ENCODE results near the gene RNF227.

Gene RNF227

GRCh38 chr17:7945651-7946050, 29.6 kb upstream of the RNF227 start:
- peaks cover 70% of the 10 kb centered on the region for H3K36me3 ChIP-seq (ENCODE audit: insufficient read depth, low read length)
- H3K4me1 ChIP-seq (ENCODE audit: insufficient read depth, low read length), result no peaks in the 10 kb centered on the region
- H3K27me3 ChIP-seq (ENCODE audit: control insufficient read depth in 1 of 2, insufficient read depth in 2 of 2, low read length in 2 of 2), result no peaks in the 10 kb centered on the region
- H3K4me3 ChIP-seq (ENCODE audit: low read depth in 1 of 2, low read length in 2 of 2), result no peak overlapping the region
- H3K27ac ChIP-seq (ENCODE audit: low read depth, low read length), result no peak overlapping the region
- H3K9ac ChIP-seq (ENCODE audit: low read length), result no peak overlapping the region
- H3K9me3 ChIP-seq (ENCODE audit: low read length), result no peaks in the 10 kb centered on the region

GRCh38 chr17:7944326-7944725, 28.2 kb upstream of the RNF227 start:
- Histone ChIP-seq H3K27ac (ENCODE audit: low read depth, low read length) (no peak overlapping the region), H3K4me1 (ENCODE audit: insufficient read depth, low read length) (no peaks in the 10 kb centered on the region), H3K27me3 (ENCODE audit: control insufficient read depth in 1 of 2, insufficient read depth in 2 of 2, low read length in 2 of 2) (no peaks in the 10 kb centered on the region), H3K36me3 (ENCODE audit: insufficient read depth, low read length) (peaks cover 79% of the 10 kb centered on the region), H3K9ac (ENCODE audit: low read length) (no peak overlapping the region), H3K9me3 (ENCODE audit: low read length) (no peaks in the 10 kb centered on the region), H3K4me3 (ENCODE audit: low read depth in 1 of 2, low read length in 2 of 2) (no peak overlapping the region)

GRCh38 chr17:7943291-7943690, 27.2 kb upstream of the RNF227 start:
- H3K27me3 ChIP-seq (ENCODE audit: control insufficient read depth in 1 of 2, insufficient read depth in 2 of 2, low read length in 2 of 2), result no peaks in the 10 kb centered on the region
- H3K9ac ChIP-seq (ENCODE audit: low read length), result no peak overlapping the region
- no peak overlapping the region for H3K4me3 ChIP-seq (ENCODE audit: low read depth in 1 of 2, low read length in 2 of 2)
- H3K27ac ChIP-seq (ENCODE audit: low read depth, low read length), result no peak overlapping the region
- H3K36me3 ChIP-seq (ENCODE audit: insufficient read depth, low read length), result peaks cover 73% of the 10 kb centered on the region
- H3K9me3 ChIP-seq (ENCODE audit: low read length), result no peaks in the 10 kb centered on the region
- H3K4me1 ChIP-seq (ENCODE audit: insufficient read depth, low read length), result no peaks in the 10 kb centered on the region

GRCh38 chr17:7940743-7941142, 24.7 kb upstream of the RNF227 start:
- Histone ChIP-seq H3K27ac (ENCODE audit: low read depth, low read length) (no peak overlapping the region), H3K4me1 (ENCODE audit: insufficient read depth, low read length) (no peaks in the 10 kb centered on the region), H3K27me3 (ENCODE audit: control insufficient read depth in 1 of 2, insufficient read depth in 2 of 2, low read length in 2 of 2) (no peaks in the 10 kb centered on the region), H3K36me3 (ENCODE audit: insufficient read depth, low read length) (peaks cover 65% of the 10 kb centered on the region), H3K9me3 (ENCODE audit: low read length) (no peaks in the 10 kb centered on the region), H3K9ac (ENCODE audit: low read length) (no peak overlapping the region), H3K4me3 (ENCODE audit: low read depth in 1 of 2, low read length in 2 of 2) (no peak overlapping the region)

GRCh38 chr17:7940034-7940433, 23.9 kb upstream of the RNF227 start:
- Histone ChIP-seq H3K36me3 (ENCODE audit: insufficient read depth, low read length) (peaks cover 62% of the 10 kb centered on the region), H3K27ac (ENCODE audit: low read depth, low read length) (no peak overlapping the region), H3K4me3 (ENCODE audit: low read depth in 1 of 2, low read length in 2 of 2) (no peak overlapping the region), H3K9ac (ENCODE audit: low read length) (no peak overlapping the region), H3K9me3 (ENCODE audit: low read length) (no peaks in the 10 kb centered on the region), H3K4me1 (ENCODE audit: insufficient read depth, low read length) (no peaks in the 10 kb centered on the region), H3K27me3 (ENCODE audit: control insufficient read depth in 1 of 2, insufficient read depth in 2 of 2, low read length in 2 of 2) (no peaks in the 10 kb centered on the region)

- Histone ChIP-seq H3K9ac (ENCODE audit: low read length) (no peak overlapping the region), H3K36me3 (ENCODE audit: insufficient read depth, low read length) (peaks cover 41% of the 10 kb centered on the region), H3K4me1 (ENCODE audit: insufficient read depth, low read length) (peaks cover 26% of the 10 kb centered on the region), H3K9me3 (ENCODE audit: low read length) (no peaks in the 10 kb centered on the region), H3K4me3 (ENCODE audit: low read depth in 1 of 2, low read length in 2 of 2) (no peak overlapping the region), H3K27ac (ENCODE audit: low read depth, low read length) (no peak overlapping the region), H3K27me3 (ENCODE audit: control insufficient read depth in 1 of 2, insufficient read depth in 2 of 2, low read length in 2 of 2) (no peaks in the 10 kb centered on the region)
These were observed 19.8 kb upstream of the RNF227 start for GRCh38 chr17:7935859-7936258.

GRCh38 chr17:7932949-7933348, 16.9 kb upstream of the RNF227 start:
- Histone ChIP-seq H3K9me3 (ENCODE audit: low read length) (no peaks in the 10 kb centered on the region), H3K27ac (ENCODE audit: low read depth, low read length) (peak overlapping the region; percentile 64), H3K27me3 (ENCODE audit: control insufficient read depth in 1 of 2, insufficient read depth in 2 of 2, low read length in 2 of 2) (peaks cover 0 to 5% of the 10 kb centered on the region in 2 donors), H3K4me1 (ENCODE audit: insufficient read depth, low read length) (peaks cover 30% of the 10 kb centered on the region), H3K4me3 (ENCODE audit: low read depth in 1 of 2, low read length in 2 of 2) (peak overlapping the region; percentile 78 to 89), H3K9ac (ENCODE audit: low read length) (peak overlapping the region; percentile 89), H3K36me3 (ENCODE audit: insufficient read depth, low read length) (peaks cover 23% of the 10 kb centered on the region)

- Histone ChIP-seq H3K27ac (ENCODE audit: low read depth, low read length) (peak overlapping the region; percentile 64), H3K9me3 (ENCODE audit: low read length) (no peaks in the 10 kb centered on the region), H3K9ac (ENCODE audit: low read length) (peak overlapping the region; percentile 89), H3K36me3 (ENCODE audit: insufficient read depth, low read length) (peaks cover 23% of the 10 kb centered on the region), H3K27me3 (ENCODE audit: control insufficient read depth in 1 of 2, insufficient read depth in 2 of 2, low read length in 2 of 2) (peaks cover 0 to 5% of the 10 kb centered on the region in 2 donors), H3K4me3 (ENCODE audit: low read depth in 1 of 2, low read length in 2 of 2) (peak overlapping the region; percentile 78 to 89), H3K4me1 (ENCODE audit: insufficient read depth, low read length) (peaks cover 30% of the 10 kb centered on the region)
These were observed 16.4 kb upstream of the RNF227 start for GRCh38 chr17:7932483-7932891.

- H3K4me1 ChIP-seq (ENCODE audit: insufficient read depth, low read length), result peaks cover 30% of the 10 kb centered on the region
- H3K27me3 ChIP-seq (ENCODE audit: control insufficient read depth in 1 of 2, insufficient read depth in 2 of 2, low read length in 2 of 2), result peaks cover 0 to 5% of the 10 kb centered on the region in 2 donors
- peaks cover 18% of the 10 kb centered on the region for H3K36me3 ChIP-seq (ENCODE audit: insufficient read depth, low read length)
- H3K27ac ChIP-seq (ENCODE audit: low read depth, low read length), result peak within 1 kb of the TSS; percentile 64
- H3K9me3 ChIP-seq (ENCODE audit: low read length), result no peaks in the 10 kb centered on the region
- peak within 1 kb of the TSS; percentile 89 for H3K9ac ChIP-seq (ENCODE audit: low read length)
- H3K4me3 ChIP-seq (ENCODE audit: low read depth in 1 of 2, low read length in 2 of 2), result peak within 1 kb of the TSS; percentile 78 to 89
These were observed 15.8 kb upstream of the RNF227 start, which contains the start of the genes CNTROB and TRAPPC1 for GRCh38 chr17:7931709-7932482. Gene CNTROB, plus strand, starts transcription at chr17:7932206. Its CDS starts 874 bp downstream, at chr17:7933080. Gene TRAPPC1, minus strand, starts transcription at chr17:7931946. Its CDS starts 117 bp downstream, at chr17:7931829.

- no peak overlapping the region for H3K9ac ChIP-seq (ENCODE audit: low read length)
- H3K4me1 ChIP-seq (ENCODE audit: insufficient read depth, low read length), result peaks cover 30% of the 10 kb centered on the region
- H3K27ac ChIP-seq (ENCODE audit: low read depth, low read length), result peak overlapping the region; percentile 64
- H3K9me3 ChIP-seq (ENCODE audit: low read length), result no peaks in the 10 kb centered on the region
- H3K4me3 ChIP-seq (ENCODE audit: low read depth in 1 of 2, low read length in 2 of 2), result peak overlapping the region; percentile 78 to 89
- peaks cover 0 to 5% of the 10 kb centered on the region in 2 donors for H3K27me3 ChIP-seq (ENCODE audit: control insufficient read depth in 1 of 2, insufficient read depth in 2 of 2, low read length in 2 of 2)
- H3K36me3 ChIP-seq (ENCODE audit: insufficient read depth, low read length), result peaks cover 13% of the 10 kb centered on the region
These were observed 14.9 kb upstream of the RNF227 start for GRCh38 chr17:7930841-7931631.

- H3K27me3 ChIP-seq (ENCODE audit: control insufficient read depth in 1 of 2, insufficient read depth in 2 of 2, low read length in 2 of 2), result peaks cover 0 to 5% of the 10 kb centered on the region in 2 donors
- no peak within 1 kb of the TSS for H3K27ac ChIP-seq (ENCODE audit: low read depth, low read length)
- H3K36me3 ChIP-seq (ENCODE audit: insufficient read depth, low read length), result peaks cover 5% of the 10 kb centered on the region
- H3K4me1 ChIP-seq (ENCODE audit: insufficient read depth, low read length), result peaks cover 25% of the 10 kb centered on the region
- peak within 1 kb of the TSS in 1 of 2 donors; percentile 89 for H3K4me3 ChIP-seq (ENCODE audit: low read depth in 1 of 2, low read length in 2 of 2)
- H3K9ac ChIP-seq (ENCODE audit: low read length), result no peak within 1 kb of the TSS
- H3K9me3 ChIP-seq (ENCODE audit: low read length), result no peaks in the 10 kb centered on the region
These were observed 13.3 kb upstream of the RNF227 start, which contains the start of gene KCNAB3 for GRCh38 chr17:7929158-7930023. Gene KCNAB3, minus strand, starts transcription at chr17:7929856. Its CDS starts 421 bp downstream, at chr17:7929435.

Data from muscle layer of colon (tissue), 2 donors.